Measurements from ENCODE around the gene C12orf57. TPM values are rescaled to one million over a fixed set of nuclear protein-coding genes. Genes with fewer than 3 reads are reported as not detected.

C12orf57 gene
- total and polyA plus RNA-seq, 7 experiments from 2014 or later = 148 to 592 (median 394) TPM

GRCh38 chr12:6965714-6966113, 21.9 kb downstream of the C12orf57 start:
- no peak overlapping the region for H3K4me3 Mint-ChIP-seq
- Histone ChIP-seq H3K27me3 (ENCODE audit: control insufficient read depth in 2 of 2, insufficient read depth in 2 of 2, low read length in 2 of 2) (no peaks in the 10 kb centered on the region), H3K9me3 (ENCODE audit: control insufficient read depth in 2 of 3, low read length in 3 of 3) (no peaks in the 10 kb centered on the region), H3K27ac (ENCODE audit: low read depth, low read length) (peak overlapping the region; percentile 68), H3K4me1 (ENCODE audit: control insufficient read depth in 2 of 2, insufficient read depth in 2 of 2, low read length in 2 of 2) (peaks cover 39 to 54% of the 10 kb centered on the region in 2 donors), H3K4me3 (ENCODE audit: low read length) (no peak overlapping the region), H3K36me3 (ENCODE audit: control insufficient read depth in 2 of 3, insufficient read depth in 3 of 3, low read length in 3 of 3) (peaks cover 18 to 45% (median 26%) of the 10 kb centered on the region in 3 experiments)
- peaks cover 5 to 25% (median 20%) of the 10 kb centered on the region in 5 donors for H3K36me3 Mint-ChIP-seq
- no peaks in the 10 kb centered on the region for H3K27me3 Mint-ChIP-seq
- ChIA-PET POLR2A (interaction anchor here (1.0 to 13.5 kb wide), 6 partner anchors 9 to 93 kb away, joined by 3 to 1270 read pairs (median 4); partner anchors contain the start of genes C12orf57, PTPN6, RNU7-1 and SPSB2), CTCF (interaction anchor here (0.8 to 11.1 kb wide), 6 partner anchors 11 to 147 kb away, joined by 3 to 460 read pairs (median 9); partner anchors contain the start of genes C12orf57, PTPN6 and RNU7-1)
- DNase-seq = no peak
- no peaks in the 10 kb centered on the region for H3K9me3 Mint-ChIP-seq
- no peak for ATAC-seq
- H3K27ac Mint-ChIP-seq = peak overlapping the region in 7 of 9 donors; percentile 75 to 95 (median 87)
- intact Hi-C loops (cut with micrococcal nuclease) = loop anchor here (1.0 kb wide), 3 partner anchors 21 to 96 kb away; partner anchors contain the start of gene C12orf57 (in 2 of the 2)
- peaks cover 30 to 56% (median 54%) of the 10 kb centered on the region in 7 donors for H3K4me1 Mint-ChIP-seq

GRCh38 chr12:6966351-6966750, 22.5 kb downstream of the C12orf57 start:
- no peaks in the 10 kb centered on the region for H3K9me3 Mint-ChIP-seq
- H3K27me3 ChIP-seq (ENCODE audit: control insufficient read depth in 2 of 2, insufficient read depth in 2 of 2, low read length in 2 of 2) = no peaks in the 10 kb centered on the region
- H3K4me3 ChIP-seq (ENCODE audit: low read length) = no peak overlapping the region
- ATAC-seq = no peak
- CTCF ChIA-PET = interaction anchor here (0.7 to 11.1 kb wide), 8 partner anchors 19 to 147 kb away, joined by 3 to 460 read pairs (median 7); partner anchors contain the start of genes C12orf57, PTPN6, RNU7-1 and SPSB2
- POLR2A ChIA-PET = interaction anchor here (0.7 to 13.5 kb wide), 9 partner anchors 10 to 142 kb away, joined by 3 to 1270 read pairs (median 3); partner anchors contain the start of genes C12orf57, PTPN6, RNU7-1 and SPSB2
- peaks cover 8 to 26% (median 17%) of the 10 kb centered on the region in 5 donors for H3K36me3 Mint-ChIP-seq
- H3K9me3 ChIP-seq (ENCODE audit: control insufficient read depth in 2 of 3, low read length in 3 of 3) = no peaks in the 10 kb centered on the region
- H3K27me3 Mint-ChIP-seq = no peaks in the 10 kb centered on the region
- H3K4me3 Mint-ChIP-seq = peak overlapping the region in 1 of 10 donors; percentile 51
- no peak for DNase-seq
- H3K27ac Mint-ChIP-seq = peak overlapping the region in 5 of 9 donors; percentile 55 to 95 (median 66)
- H3K27ac ChIP-seq (ENCODE audit: low read depth, low read length) = no peak overlapping the region
- peaks cover 34 to 48% of the 10 kb centered on the region in 2 donors for H3K4me1 ChIP-seq (ENCODE audit: control insufficient read depth in 2 of 2, insufficient read depth in 2 of 2, low read length in 2 of 2)
- peaks cover 29 to 54% (median 50%) of the 10 kb centered on the region in 7 donors for H3K4me1 Mint-ChIP-seq
- peaks cover 18 to 43% (median 26%) of the 10 kb centered on the region in 3 experiments for H3K36me3 ChIP-seq (ENCODE audit: control insufficient read depth in 2 of 3, insufficient read depth in 3 of 3, low read length in 3 of 3)
- intact Hi-C loops (cut with micrococcal nuclease) = no loop called here

- H3K4me3 Mint-ChIP-seq = no peak overlapping the region
- peaks cover 30 to 48% of the 10 kb centered on the region in 2 donors for H3K4me1 ChIP-seq (ENCODE audit: control insufficient read depth in 2 of 2, insufficient read depth in 2 of 2, low read length in 2 of 2)
These were observed 23.9 kb downstream of the C12orf57 start for GRCh38 chr12:6967651-6968100.

GRCh38 chr12:6968426-6968825, 24.6 kb downstream of the C12orf57 start:
- peaks cover 31 to 63% (median 59%) of the 10 kb centered on the region in 7 donors for H3K4me1 Mint-ChIP-seq
- peak overlapping the region; percentile 21 to 100 (median 96) for H3K4me3 Mint-ChIP-seq
- intact Hi-C loops (cut with micrococcal nuclease) = no loop called here
- no peaks in the 10 kb centered on the region for H3K27me3 Mint-ChIP-seq
- Histone ChIP-seq H3K27me3 (ENCODE audit: control insufficient read depth in 2 of 2, insufficient read depth in 2 of 2, low read length in 2 of 2) (no peaks in the 10 kb centered on the region), H3K4me3 (ENCODE audit: low read length) (no peak overlapping the region), H3K9me3 (ENCODE audit: control insufficient read depth in 2 of 3, low read length in 3 of 3) (no peaks in the 10 kb centered on the region), H3K36me3 (ENCODE audit: control insufficient read depth in 2 of 3, insufficient read depth in 3 of 3, low read length in 3 of 3) (peaks cover 18 to 47% (median 26%) of the 10 kb centered on the region in 3 experiments), H3K27ac (ENCODE audit: low read depth, low read length) (no peak overlapping the region), H3K4me1 (ENCODE audit: control insufficient read depth in 2 of 2, insufficient read depth in 2 of 2, low read length in 2 of 2) (peaks cover 30 to 47% of the 10 kb centered on the region in 2 donors)
- ChIA-PET POLR2A (interaction anchor here (0.8 to 5.6 kb wide), 14 partner anchors 9 to 140 kb away, joined by 3 to 123 read pairs (median 4); partner anchors contain the start of genes C12orf57, PTPN6, RNU7-1 and TPI1), CTCF (interaction anchor here (1.0 to 3.2 kb wide), 11 partner anchors 16 to 143 kb away, joined by 3 to 40 read pairs (median 5); partner anchors contain the start of genes C12orf57, PTPN6 and RNU7-1)
- ATAC-seq = no peak
- H3K36me3 Mint-ChIP-seq = peaks cover 8 to 30% (median 16%) of the 10 kb centered on the region in 5 donors
- H3K27ac Mint-ChIP-seq = peak overlapping the region in 8 of 9 donors; percentile 82 to 100 (median 94)
- no peak for DNase-seq
- H3K9me3 Mint-ChIP-seq = no peaks in the 10 kb centered on the region

More at GRCh38 chr12:6967651-6968100, 23.9 kb downstream of the C12orf57 start:
- intact Hi-C loops (cut with micrococcal nuclease) = no loop called here
- no peak overlapping the region for H3K4me3 ChIP-seq (ENCODE audit: low read length)
- H3K27ac Mint-ChIP-seq = peak overlapping the region in 3 of 9 donors; percentile 30 to 45 (median 43)
- no peak for DNase-seq
- ChIA-PET CTCF (interaction anchor here (1.1 to 3.2 kb wide), 9 partner anchors 16 to 144 kb away, joined by 3 to 40 read pairs (median 6); partner anchors contain the start of genes C12orf57, PTPN6 and RNU7-1), POLR2A (interaction anchor here (0.6 to 5.6 kb wide), 12 partner anchors 8 to 140 kb away, joined by 3 to 123 read pairs (median 4); partner anchors contain the start of genes C12orf57, PTPN6, RNU7-1 and TPI1)
- H3K27me3 ChIP-seq (ENCODE audit: control insufficient read depth in 2 of 2, insufficient read depth in 2 of 2, low read length in 2 of 2) = no peaks in the 10 kb centered on the region
- no peaks in the 10 kb centered on the region for H3K9me3 ChIP-seq (ENCODE audit: control insufficient read depth in 2 of 3, low read length in 3 of 3)
- H3K27ac ChIP-seq (ENCODE audit: low read depth, low read length) = peak overlapping the region; percentile 19
- no peaks in the 10 kb centered on the region for H3K27me3 Mint-ChIP-seq
- peaks cover 8 to 29% (median 16%) of the 10 kb centered on the region in 5 donors for H3K36me3 Mint-ChIP-seq
- peaks cover 18 to 44% (median 26%) of the 10 kb centered on the region in 3 experiments for H3K36me3 ChIP-seq (ENCODE audit: control insufficient read depth in 2 of 3, insufficient read depth in 3 of 3, low read length in 3 of 3)
- H3K9me3 Mint-ChIP-seq = no peaks in the 10 kb centered on the region
- peaks cover 31 to 57% (median 52%) of the 10 kb centered on the region in 7 donors for H3K4me1 Mint-ChIP-seq
- ATAC-seq = no peak

- H3K36me3 ChIP-seq (ENCODE audit: control insufficient read depth in 2 of 3, insufficient read depth in 3 of 3, low read length in 3 of 3) = peaks cover 27 to 62% (median 34%) of the 10 kb centered on the region in 3 experiments
- CTCF ChIA-PET = interaction anchor here (0.6 to 3.2 kb wide), 2 partner anchors 25 to 88 kb away, joined by 3 to 40 read pairs; partner anchors contain the start of genes C12orf57 and RNU7-1
These were observed 26.3 kb downstream of the C12orf57 start for GRCh38 chr12:6970096-6970527.

GRCh38 chr12:6974180-6974579, 30.4 kb downstream of the C12orf57 start:
- Mint-ChIP-seq H3K9me3 (no peaks in the 10 kb centered on the region), H3K27ac (no peak overlapping the region), H3K27me3 (no peaks in the 10 kb centered on the region), H3K4me1 (peaks cover 19 to 41% (median 32%) of the 10 kb centered on the region in 7 donors), H3K4me3 (no peak overlapping the region), H3K36me3 (peaks cover 5 to 28% (median 16%) of the 10 kb centered on the region in 5 donors)
- Histone ChIP-seq H3K4me1 (ENCODE audit: control insufficient read depth in 2 of 2, insufficient read depth in 2 of 2, low read length in 2 of 2) (peaks cover 18 to 23% of the 10 kb centered on the region in 2 donors), H3K9me3 (ENCODE audit: control insufficient read depth in 2 of 3, low read length in 3 of 3) (no peaks in the 10 kb centered on the region), H3K27ac (ENCODE audit: low read depth, low read length) (no peak overlapping the region), H3K27me3 (ENCODE audit: control insufficient read depth in 2 of 2, insufficient read depth in 2 of 2, low read length in 2 of 2) (no peaks in the 10 kb centered on the region), H3K36me3 (ENCODE audit: control insufficient read depth in 2 of 3, insufficient read depth in 3 of 3, low read length in 3 of 3) (peaks cover 14 to 65% (median 22%) of the 10 kb centered on the region in 3 experiments), H3K4me3 (ENCODE audit: low read length) (no peak overlapping the region)
- DNase-seq = no peak
- CTCF ChIA-PET = interaction anchor here (1.2 to 1.8 kb wide), 3 partner anchors 29 to 49 kb away, joined by 3 to 4 read pairs (median 4); no protein-coding TSS in a partner anchor
- ATAC-seq = no peak
- intact Hi-C loops (cut with micrococcal nuclease) = loop anchor here in 1 of 2 donors (5.0 kb wide), 1 partner anchor 118 kb away; the partner anchor contains the start of gene C1R
- POLR2A ChIA-PET = interaction anchor here (0.9 to 2.7 kb wide), 5 partner anchors 9 to 44 kb away, joined by 3 to 24 read pairs (median 3); partner anchors contain the start of genes C12orf57, LPCAT3 and RNU7-1

More at GRCh38 chr12:6970096-6970527, 26.3 kb downstream of the C12orf57 start:
- peak overlapping the region; percentile 94 for H3K27ac ChIP-seq (ENCODE audit: low read depth, low read length)
- H3K27me3 ChIP-seq (ENCODE audit: control insufficient read depth in 2 of 2, insufficient read depth in 2 of 2, low read length in 2 of 2) = no peaks in the 10 kb centered on the region
- Mint-ChIP-seq H3K27me3 (no peaks in the 10 kb centered on the region), H3K27ac (peak overlapping the region; percentile 93 to 100 (median 99)), H3K36me3 (peaks cover 8 to 30% (median 14%) of the 10 kb centered on the region in 5 donors), H3K9me3 (no peaks in the 10 kb centered on the region), H3K4me1 (peaks cover 30 to 55% (median 50%) of the 10 kb centered on the region in 7 donors), H3K4me3 (peak overlapping the region; percentile 94 to 100 (median 100))
- ATAC-seq (peak; percentile 1), DNase-seq (no peak)
- peaks cover 23 to 33% of the 10 kb centered on the region in 2 donors for H3K4me1 ChIP-seq (ENCODE audit: control insufficient read depth in 2 of 2, insufficient read depth in 2 of 2, low read length in 2 of 2)
- intact Hi-C loops (cut with micrococcal nuclease) = loop anchor here (1.0 to 5.0 kb wide), 19 partner anchors 9 to 307 kb away; partner anchors contain the start of genes C12orf57 (in 2 of the 2), LPCAT3 (in 2 of the 2), MLF2 (in 2 of the 2) and SPSB2 (in 2 of the 2)
- no peaks in the 10 kb centered on the region for H3K9me3 ChIP-seq (ENCODE audit: control insufficient read depth in 2 of 3, low read length in 3 of 3)
- peak overlapping the region; percentile 93 for H3K4me3 ChIP-seq (ENCODE audit: low read length)
- POLR2A ChIA-PET = interaction anchor here (0.6 to 5.6 kb wide), 7 partner anchors 11 to 281 kb away, joined by 3 to 123 read pairs (median 21); partner anchors contain the start of genes C12orf57, PTPN6, RNU7-1 and ZNF384

Measured in naive thymus-derived CD4-positive, alpha-beta T cell (primary cell).